ENCODE results near the gene VWF.

DNA sequence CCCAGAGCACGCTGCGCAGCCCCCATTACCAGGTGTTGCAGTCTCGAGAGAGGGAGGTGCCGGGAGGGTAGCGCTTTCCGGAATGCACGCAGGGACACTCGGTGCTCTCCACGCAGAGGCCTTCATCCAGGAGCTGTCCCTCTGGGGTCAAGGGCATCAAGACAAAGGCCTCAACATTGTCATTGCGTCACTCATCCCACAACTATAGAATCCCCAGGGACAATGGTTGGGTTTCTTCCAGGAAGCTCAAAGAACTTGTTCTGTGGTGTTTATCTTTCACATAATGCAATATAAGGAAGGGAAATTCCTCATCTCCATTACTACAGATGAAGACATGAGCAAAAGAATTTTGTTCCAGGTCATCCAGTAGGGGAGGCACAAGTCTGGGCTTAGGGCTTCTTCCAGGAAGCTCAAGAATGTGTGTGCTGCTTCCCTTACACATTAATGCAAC lies 52.1 kb downstream of the VWF start:
- TF ChIP-seq, protein P1, sequence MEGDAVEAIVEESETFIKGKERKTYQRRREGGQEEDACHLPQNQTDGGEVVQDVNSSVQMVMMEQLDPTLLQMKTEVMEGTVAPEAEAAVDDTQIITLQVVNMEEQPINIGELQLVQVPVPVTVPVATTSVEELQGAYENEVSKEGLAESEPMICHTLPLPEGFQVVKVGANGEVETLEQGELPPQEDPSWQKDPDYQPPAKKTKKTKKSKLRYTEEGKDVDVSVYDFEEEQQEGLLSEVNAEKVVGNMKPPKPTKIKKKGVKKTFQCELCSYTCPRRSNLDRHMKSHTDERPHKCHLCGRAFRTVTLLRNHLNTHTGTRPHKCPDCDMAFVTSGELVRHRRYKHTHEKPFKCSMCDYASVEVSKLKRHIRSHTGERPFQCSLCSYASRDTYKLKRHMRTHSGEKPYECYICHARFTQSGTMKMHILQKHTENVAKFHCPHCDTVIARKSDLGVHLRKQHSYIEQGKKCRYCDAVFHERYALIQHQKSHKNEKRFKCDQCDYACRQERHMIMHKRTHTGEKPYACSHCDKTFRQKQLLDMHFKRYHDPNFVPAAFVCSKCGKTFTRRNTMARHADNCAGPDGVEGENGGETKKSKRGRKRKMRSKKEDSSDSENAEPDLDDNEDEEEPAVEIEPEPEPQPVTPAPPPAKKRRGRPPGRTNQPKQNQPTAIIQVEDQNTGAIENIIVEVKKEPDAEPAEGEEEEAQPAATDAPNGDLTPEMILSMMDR (IDR thresholded peaks at IDR 0.05; ENCODE audit: low read length), result no peak
- no peak for TF ChIP-seq EZH2phosphoT487 (IDR thresholded peaks at IDR 0.05; ENCODE audit: low read length)
- no peak for TF ChIP-seq EZH2 (optimal IDR thresholded peaks at IDR 0.05; ENCODE audit: low read depth, low read length)

All from MM.1S (cell line).